Kasumi-1 (cell line): Measurements from ENCODE around the gene ENPP7.
"Not testable (repeated sequence)": the region's sequence is repeated elsewhere in the genome, so short reads cannot be mapped to it uniquely, and the experiment has no call there.

Experiments
- DNase-seq, 2 experiments: peaks; one replicate each; lab custom pipeline; 2025; lab: John Stamatoyannopoulos, UW

ENPP7 gene

GRCh38 chr17:79749156-79749815, 18.5 kb downstream of the ENPP7 start:
- no peak for DNase-seq

DNA sequence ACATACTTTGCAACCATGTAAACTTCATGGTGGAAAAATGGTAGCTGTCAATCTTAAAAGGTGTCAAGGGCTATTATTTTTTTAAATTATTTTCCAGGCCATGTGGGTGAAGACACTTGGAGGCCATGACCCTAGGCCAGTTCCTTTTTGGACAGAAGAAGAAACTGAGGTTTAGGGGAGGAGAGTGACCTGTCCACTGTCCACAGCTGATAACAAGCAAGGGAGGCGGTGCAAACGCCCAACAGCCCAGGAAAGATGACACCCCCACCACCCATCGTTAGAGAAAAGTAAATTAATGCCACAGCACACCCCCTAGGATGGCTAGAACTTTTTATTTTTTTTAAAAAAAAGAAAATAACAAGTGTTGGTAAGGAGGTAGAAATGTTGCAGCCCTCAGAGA, 19.2 kb downstream of the ENPP7 start:
- DNase-seq: no peak

GRCh38 chr17:79750650-79751545, 20.2 kb downstream of the ENPP7 start:
- no peak for DNase-seq

DNA sequence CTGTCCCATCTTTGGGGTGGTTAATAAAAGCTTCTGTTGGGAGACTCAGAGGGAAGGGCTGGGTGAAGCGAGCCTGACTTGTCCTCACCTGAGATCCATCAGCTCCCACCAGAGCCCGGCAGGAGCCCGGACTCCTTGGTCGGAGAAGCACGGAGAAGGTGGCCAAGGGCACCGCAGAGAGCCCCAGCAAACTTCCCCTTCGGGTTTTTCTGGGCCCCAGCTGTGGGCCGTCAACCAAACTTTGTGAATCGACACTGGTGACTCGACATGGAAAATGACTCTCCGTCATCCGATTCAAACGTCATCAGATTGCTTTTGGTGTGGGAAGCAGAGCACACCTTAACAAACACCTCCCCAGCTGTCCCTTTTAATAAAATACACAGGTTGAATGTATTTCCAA, 21.4 kb downstream of the ENPP7 start:
- no peak for DNase-seq

DNA sequence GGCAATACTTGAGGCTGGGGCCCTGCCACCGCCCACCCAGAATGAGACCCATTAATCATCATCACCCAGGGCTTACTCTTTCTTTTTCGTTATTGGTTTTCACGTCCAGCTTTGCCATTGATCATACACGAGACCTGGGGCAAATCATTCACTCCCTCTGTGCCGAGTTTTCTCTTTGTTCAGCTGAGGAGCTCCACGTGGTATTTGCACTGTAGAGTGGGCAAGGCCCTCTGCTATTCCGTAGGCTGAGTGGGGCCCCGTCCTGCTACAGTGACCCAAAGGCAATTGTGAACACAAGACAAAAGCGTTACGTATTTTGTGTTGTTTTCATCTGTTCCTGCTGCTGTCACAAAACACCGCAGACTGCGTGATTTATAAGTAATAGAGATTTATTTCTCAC, 23.6 kb downstream of the ENPP7 start:
- no peak for DNase-seq

- DNase-seq: not testable (repeated sequence)
These were observed 24.2 kb downstream of the ENPP7 start for GRCh38 chr17:79754903-79755302.

GRCh38 chr17:79755591-79755990, 24.8 kb downstream of the ENPP7 start:
- no peak for DNase-seq

GRCh38 chr17:79757140-79757745, 26.5 kb downstream of the ENPP7 start:
- DNase-seq: no peak

DNA sequence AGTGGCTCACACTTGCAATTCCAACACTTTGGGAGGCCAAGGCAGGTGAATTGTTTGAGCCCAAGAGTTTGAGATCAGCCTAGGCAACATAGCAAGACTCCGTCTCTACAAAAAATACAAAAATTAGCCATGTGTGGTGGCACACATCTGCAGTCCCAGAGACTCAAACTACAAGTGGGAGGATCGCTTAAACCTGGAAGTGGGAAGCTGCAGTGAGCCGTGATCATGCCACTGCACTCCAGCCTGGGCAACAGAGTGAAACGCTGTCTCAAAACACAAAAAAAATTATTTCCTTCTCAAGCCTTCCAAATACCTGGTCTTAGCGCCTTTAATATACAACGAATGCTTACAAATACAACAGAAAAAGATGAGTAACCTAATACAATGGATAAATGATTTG, 27.5 kb downstream of the ENPP7 start:
- no peak for DNase-seq

- no peak for DNase-seq
These were observed 29.6 kb downstream of the ENPP7 start for GRCh38 chr17:79760197-79760906.

GRCh38 chr17:79761894-79762589, 31.3 kb downstream of the ENPP7 start:
- no peak for DNase-seq

- no peak for DNase-seq
These were observed 35.0 kb downstream of the ENPP7 start for GRCh38 chr17:79765708-79766107.

GRCh38 chr17:79769570-79770506, 39.1 kb downstream of the ENPP7 start:
- no peak for DNase-seq

DNA sequence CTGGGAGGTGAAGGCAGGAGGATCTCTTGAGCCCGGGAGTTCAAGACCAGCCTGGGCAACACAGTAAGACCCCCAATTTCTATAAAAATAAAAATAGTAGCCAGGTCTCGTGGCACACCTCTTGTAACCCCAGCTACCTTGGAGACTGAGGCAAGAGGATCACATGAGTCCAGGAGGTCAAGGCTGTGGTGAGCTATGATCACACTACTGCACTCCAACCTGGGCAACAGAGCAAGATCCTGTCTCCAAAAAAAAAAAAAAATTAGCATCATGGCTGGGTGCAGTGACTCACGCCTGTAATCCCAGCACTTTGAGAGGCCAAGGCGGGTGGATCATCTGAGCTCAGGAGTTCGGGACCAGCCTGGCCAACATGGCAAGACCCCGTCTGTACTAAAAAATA, 40.5 kb downstream of the ENPP7 start:
- no peak for DNase-seq

DNA sequence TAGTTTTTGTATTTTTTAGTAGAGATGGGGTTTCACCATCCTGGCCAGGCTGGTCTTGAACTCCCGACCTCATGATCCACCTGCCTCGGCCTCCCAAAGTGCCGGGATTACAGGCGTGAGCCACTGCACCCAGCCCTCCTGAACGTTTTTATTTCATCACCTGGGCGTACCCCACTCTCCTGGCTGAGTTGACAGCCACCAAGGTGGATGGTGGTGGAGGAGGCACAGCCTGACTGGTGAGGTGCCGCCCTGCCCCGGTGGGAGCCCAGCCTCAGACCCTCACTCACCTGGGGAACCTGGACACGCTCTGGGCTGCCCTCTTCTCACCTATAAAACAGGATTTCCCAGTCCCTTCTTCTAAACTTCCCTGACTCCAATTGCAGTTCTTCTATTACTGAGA, 42.0 kb downstream of the ENPP7 start:
- not testable (repeated sequence) for DNase-seq

- DNase-seq: no peak
These were observed 43.8 kb downstream of the ENPP7 start for GRCh38 chr17:79774561-79774975.

DNA sequence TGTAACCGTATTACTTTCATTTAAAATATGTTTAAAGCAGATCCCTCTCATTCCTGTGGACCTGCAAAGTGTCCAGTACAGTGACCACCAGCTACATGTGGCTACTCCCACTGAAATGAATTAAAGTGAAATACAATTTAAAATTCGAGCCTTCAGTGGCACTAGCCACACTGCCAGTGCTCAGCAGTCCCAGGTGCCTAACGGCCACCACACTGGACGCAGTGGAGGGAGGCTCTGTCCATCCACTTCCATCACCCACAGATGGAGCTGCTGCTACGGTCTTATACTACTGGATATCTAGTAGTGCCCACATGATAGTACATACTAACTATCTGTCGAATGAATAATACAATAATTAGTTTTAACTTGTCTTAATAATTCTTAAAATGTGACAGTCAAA, 44.9 kb downstream of the ENPP7 start:
- no peak for DNase-seq

DNA sequence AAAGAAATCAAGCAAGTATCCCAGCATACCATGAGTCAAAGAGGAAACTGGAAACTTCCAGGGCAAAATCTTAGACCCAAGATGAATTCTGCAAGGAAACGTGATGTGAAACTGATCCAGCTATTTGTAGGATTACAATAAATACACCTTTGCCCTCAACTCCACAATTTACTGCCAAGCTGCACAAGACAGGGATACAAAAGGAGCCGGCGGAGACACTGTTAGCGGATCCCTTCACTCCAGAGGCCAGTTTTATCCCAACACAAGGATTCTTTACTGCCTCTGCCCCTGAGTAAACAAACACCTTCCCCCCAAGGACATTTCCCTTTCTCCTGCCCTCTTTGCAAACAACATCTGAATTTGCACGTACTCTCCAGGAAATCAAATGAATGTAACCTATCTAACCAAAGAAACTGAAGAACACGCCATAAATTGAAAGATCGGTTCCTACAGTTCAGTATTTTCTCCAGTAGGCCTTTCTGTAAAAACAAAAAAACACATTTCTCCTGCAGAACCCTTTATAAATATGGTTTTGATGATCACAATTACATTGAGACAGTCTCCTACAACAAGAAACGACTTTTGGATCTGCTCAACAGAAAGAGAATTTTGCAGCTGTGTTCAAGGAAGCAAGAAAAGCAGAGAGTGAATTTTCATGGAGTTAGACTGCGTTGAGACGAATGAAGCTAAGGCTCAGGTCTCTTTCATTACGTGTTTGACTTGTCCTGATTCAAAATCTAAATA, 45.8 kb downstream of the ENPP7 start:
- DNase-seq: peak in 1 of 2 experiments; percentile 37

GRCh38 chr17:79777120-79777893, 46.6 kb downstream of the ENPP7 start:
- DNase-seq: peak; percentile 84 to 85
